ENCODE measurements around the gene KNDC1. TPM values are rescaled to one million over a fixed set of nuclear protein-coding genes. Genes with fewer than 3 reads are reported as not detected.

KNDC1 gene
- total and polyA plus RNA-seq, 2 of the 13 experiments (the other 11 are each of a cell fraction or from before 2014, with no cell fraction given), result 0.69 TPM; not detected in 1

DNA sequence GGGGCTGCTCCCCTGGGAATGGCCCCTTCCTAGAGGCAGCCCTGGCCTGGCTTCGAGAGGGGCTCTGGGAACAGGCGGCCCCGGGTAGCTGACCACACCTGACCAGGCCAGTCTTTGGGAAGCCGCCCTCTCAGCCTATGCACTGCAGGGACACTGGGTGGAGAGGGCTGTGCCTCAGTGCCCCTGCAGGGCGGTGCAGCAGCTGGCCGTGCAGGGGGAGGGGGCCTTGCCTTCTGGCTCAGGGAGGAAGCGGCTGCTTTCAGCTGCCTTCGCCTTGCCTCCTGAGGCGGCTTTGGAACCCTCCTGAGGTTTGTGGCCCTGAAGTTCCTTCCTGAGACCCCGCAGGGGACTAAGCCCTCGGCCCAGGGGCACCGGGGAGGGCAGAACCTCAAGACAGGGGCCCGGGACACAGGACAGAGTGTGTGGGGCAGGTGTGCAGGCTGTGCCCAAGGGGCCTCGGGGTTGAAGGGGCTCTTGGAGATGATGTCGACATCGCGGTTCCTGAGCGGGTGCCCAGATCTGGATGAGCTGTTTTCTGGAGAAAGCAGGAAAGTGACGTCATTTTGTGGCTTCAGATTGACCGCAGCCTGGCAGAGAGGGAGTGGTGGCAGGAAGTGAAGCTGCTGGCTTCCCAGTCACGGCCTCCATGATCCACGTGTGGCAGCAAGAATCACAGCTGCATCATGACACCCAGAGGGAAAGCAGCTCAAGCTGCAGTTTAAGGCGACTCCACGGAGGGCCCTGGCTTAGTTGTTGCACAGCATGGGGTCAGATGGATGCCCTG lies 99.0 kb downstream of the KNDC1 start (continued):
- TF ChIP-seq SMAD3 (CRISPR knock-in tag; IDR thresholded peaks at IDR 0.05), result no peak

DNA sequence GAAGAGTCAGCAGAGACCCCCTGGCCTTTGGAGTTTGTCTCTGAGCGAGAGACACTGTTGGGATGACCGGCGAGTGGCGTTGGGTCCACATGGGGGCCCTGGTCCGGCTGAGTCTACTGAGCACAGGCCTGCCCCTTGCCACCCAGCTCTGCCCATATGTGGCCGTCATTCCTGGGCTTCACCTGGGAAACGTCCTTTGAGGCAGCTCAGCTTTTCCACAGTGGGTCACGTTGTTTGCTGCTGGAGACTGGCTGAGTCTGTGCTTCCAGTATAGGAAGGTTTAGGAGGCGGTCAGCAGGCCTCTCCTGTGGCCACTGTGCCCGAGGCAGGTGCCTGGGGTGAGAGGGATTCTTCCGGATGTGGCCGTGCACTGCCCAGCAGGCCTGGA lies 99.6 kb downstream of the KNDC1 start:
- BruUV-seq (replicated peaks), result no TSS peak
- intact Hi-C loops (cut with micrococcal nuclease; ENCODE audit: unreplicated experiment), result no loop called here
- Histone ChIP-seq H2AFZ (ENCODE audit: low read length) (no peak overlapping the region), H3K9ac (ENCODE audit: insufficient read depth, low read depth, low read length) (no peak overlapping the region), H3K4me3 (replicated peaks in 1 of 3; ENCODE audit: insufficient read depth in 1 of 3, low read depth in 2 of 3, low read length in 3 of 3) (no peak overlapping the region), H3K79me2 (ENCODE audit: insufficient read depth, low read length) (no peaks in the 10 kb centered on the region), H3K27me3 (ENCODE audit: control insufficient read depth in 1 of 2, insufficient read depth in 2 of 2, low read length in 2 of 2) (peaks cover 14 to 53% of the 10 kb centered on the region in 2 experiments), H3K36me3 (replicated peaks in 1 of 2; ENCODE audit: control insufficient read depth in 1 of 2, insufficient read depth in 2 of 2, low read length in 2 of 2) (no peaks in the 10 kb centered on the region), H3K4me1 (ENCODE audit: insufficient read depth, low read length) (peaks cover 35% of the 10 kb centered on the region), H3K27ac (ENCODE audit: extremely low read length, insufficient read depth, low read length) (no peak overlapping the region), H3K9me3 (ENCODE audit: low read length) (no peaks in the 10 kb centered on the region), H4K20me1 (ENCODE audit: insufficient read depth, low read length) (no peaks in the 10 kb centered on the region), H3K4me2 (ENCODE audit: low read depth, low read length) (0 out of 2 replicates have a peak overlapping the region, but pooled peaks have one; percentile 7)
- DNase-seq (ENCODE audit: low spot score), result no peak
- 20% methylated on average over 10 of the region's 12 CpGs for WGBS (ENCODE audit: low lambda C conversion rate)
- in situ Hi-C loops (cut with HindIII; ENCODE audit: extremely low pct_ligation_motif_present, low pct_unique_long_range_greater_than_20kb), result no loop called here
- ChIA-PET CTCF (ENCODE audit: low intra/inter-chr PET ratio, low total read pairs) (no interaction called here), POLR2A (no interaction called here)
- FAIRE-seq, result no peak
- TF ChIP-seq GABPA (IDR thresholded peaks at IDR 0.05; ENCODE audit: low read depth, low read length) (no peak), GABPA (CRISPR knock-in tag; IDR thresholded peaks at IDR 0.05; ENCODE audit: low read depth) (peak; percentile 3; the same call in 1 of the 2 replicates), ZNF777 (CRISPR knock-in tag; IDR thresholded peaks at IDR 0.05) (no peak)
- ATAC-seq, result no peak

DNA sequence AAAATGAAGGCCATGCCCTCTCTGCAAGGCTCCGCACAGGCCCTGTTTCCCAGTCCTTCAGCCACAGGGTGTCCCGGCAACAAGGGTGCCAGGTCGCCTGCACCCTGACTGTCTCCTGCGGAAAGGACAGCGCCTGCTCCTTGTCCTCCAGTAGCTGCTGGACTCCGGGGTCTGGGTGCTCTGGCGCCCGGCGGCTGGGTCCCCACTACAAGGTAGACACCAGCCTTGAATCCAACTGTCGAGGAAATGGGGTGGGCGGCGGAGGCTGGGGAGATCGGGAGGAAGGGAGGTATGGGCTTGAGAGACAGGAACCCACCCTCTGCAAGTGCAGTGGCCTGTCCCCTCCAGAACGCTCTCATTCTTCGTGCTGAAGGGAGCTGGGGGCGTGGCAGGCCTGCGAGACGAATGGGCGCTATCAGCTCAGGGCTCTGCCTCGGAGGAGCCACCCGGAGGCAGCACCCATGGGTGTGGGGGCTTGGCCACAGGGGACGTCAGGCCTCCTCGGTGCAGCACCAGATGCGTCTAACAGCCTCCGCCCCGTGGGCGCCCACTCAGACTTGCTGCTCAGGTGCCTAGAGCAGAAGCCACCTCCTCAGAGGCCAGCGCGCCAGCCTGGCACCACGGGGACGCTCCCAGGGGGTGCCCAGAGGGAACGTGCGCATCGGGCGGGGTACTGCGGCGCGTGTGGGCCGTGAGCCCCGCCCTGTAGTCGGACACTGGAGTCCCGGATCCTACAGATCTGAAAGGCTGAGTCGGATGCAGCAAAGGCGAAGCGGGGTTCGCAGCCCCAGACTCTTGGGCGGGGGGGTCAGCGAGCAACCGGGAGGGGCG lies 101.1 kb downstream of the KNDC1 start:
- Histone ChIP-seq H3K36me3 (replicated peaks in 1 of 2; ENCODE audit: control insufficient read depth in 1 of 2, insufficient read depth in 2 of 2, low read length in 2 of 2) (no peaks in the 10 kb centered on the region), H3K9ac (ENCODE audit: insufficient read depth, low read depth, low read length) (peak overlapping the region; percentile 34; the same call in 1 of the 2 replicates), H2AFZ (ENCODE audit: low read length) (no peak overlapping the region), H3K4me3 (replicated peaks in 1 of 3; ENCODE audit: insufficient read depth in 1 of 3, low read depth in 2 of 3, low read length in 3 of 3) (peak overlapping the region; percentile 42 to 74 (median 62)), H3K4me2 (ENCODE audit: low read depth, low read length) (peak overlapping the region; percentile 66), H3K27ac (ENCODE audit: extremely low read length, insufficient read depth, low read length) (no peak overlapping the region), H3K4me1 (ENCODE audit: insufficient read depth, low read length) (peaks cover 35% of the 10 kb centered on the region), H3K27me3 (ENCODE audit: control insufficient read depth in 1 of 2, insufficient read depth in 2 of 2, low read length in 2 of 2) (peaks cover 9 to 46% of the 10 kb centered on the region in 2 experiments; a peak in 4 of 5 replicates), H3K9me3 (ENCODE audit: low read length) (no peaks in the 10 kb centered on the region), H3K79me2 (ENCODE audit: insufficient read depth, low read length) (no peaks in the 10 kb centered on the region), H4K20me1 (ENCODE audit: insufficient read depth, low read length) (no peaks in the 10 kb centered on the region)
- no peak for DNase-seq (ENCODE audit: low spot score)
- 33% methylated on average over 19 of the region's 50 CpGs for WGBS (ENCODE audit: low lambda C conversion rate)
- BruUV-seq (replicated peaks), result no TSS peak
- POLR2A ChIA-PET, result no interaction called here
- peak; percentile 37 for ATAC-seq
- FAIRE-seq, result no peak
- intact Hi-C loops (cut with micrococcal nuclease; ENCODE audit: unreplicated experiment) (no loop called here), in situ Hi-C loops (cut with HindIII; ENCODE audit: extremely low pct_ligation_motif_present, low pct_unique_long_range_greater_than_20kb) (no loop called here)
- CTCF ChIA-PET (ENCODE audit: low intra/inter-chr PET ratio, low total read pairs), result no interaction called here
- TF ChIP-seq ZNF101 (CRISPR knock-in tag; IDR thresholded peaks at IDR 0.05; ENCODE audit: borderline replicate concordance, low read depth), result no peak
- TF ChIP-seq TGIF2 (CRISPR knock-in tag; IDR thresholded peaks at IDR 0.05), result no peak
- no peak for TF ChIP-seq RFX3 (CRISPR knock-in tag; IDR thresholded peaks at IDR 0.05)
- no peak for TF ChIP-seq ZNF850 (CRISPR knock-in tag; conservative IDR thresholded peaks at IDR 0.05)
- TF ChIP-seq RAD51 (IDR thresholded peaks at IDR 0.05; ENCODE audit: borderline replicate concordance), result no peak
- no peak for TF ChIP-seq ZFP62 (CRISPR knock-in tag; IDR thresholded peaks at IDR 0.05)
- TF ChIP-seq ZNF644 (CRISPR knock-in tag; IDR thresholded peaks at IDR 0.05; ENCODE audit: low read depth), result no peak
- TF ChIP-seq ZNF547 (CRISPR knock-in tag; IDR thresholded peaks at IDR 0.05), result no peak
- peak; percentile 86 for TF ChIP-seq HNRNPL (IDR thresholded peaks at IDR 0.05; ENCODE audit: low read depth, low read length)
- no peak for TF ChIP-seq ZNF761 (CRISPR knock-in tag; conservative IDR thresholded peaks at IDR 0.05)
- TF ChIP-seq ZNF326 (CRISPR knock-in tag; IDR thresholded peaks at IDR 0.05; ENCODE audit: borderline replicate concordance), result no peak
- no peak for TF ChIP-seq KLF12 (CRISPR knock-in tag; IDR thresholded peaks at IDR 0.05; ENCODE audit: borderline replicate concordance)
- TF ChIP-seq PRPF4 (IDR thresholded peaks at IDR 0.05; ENCODE audit: low read depth, low read length, poor library complexity, severe bottlenecking), result no peak
- no peak for TF ChIP-seq HHEX (CRISPR knock-in tag; IDR thresholded peaks at IDR 0.05)
- no peak for TF ChIP-seq ZNF616 (CRISPR knock-in tag; IDR thresholded peaks at IDR 0.05; ENCODE audit: low read depth)

Data from HepG2 (cell line).